OCI-M1 (cell line): ENCODE data around the gene NDUFV1.
A peak's percentile ranks its signal among the peaks of the same experiment; 100 is the strongest.
"Not testable (repeated sequence)": the region's sequence is repeated elsewhere in the genome, so short reads cannot be mapped to it uniquely, and the experiment has no call there.

Experiments
- DNase-seq: peaks from one replicate; lab custom pipeline; 2025; lab: John Stamatoyannopoulos, UW

NDUFV1 gene

DNA sequence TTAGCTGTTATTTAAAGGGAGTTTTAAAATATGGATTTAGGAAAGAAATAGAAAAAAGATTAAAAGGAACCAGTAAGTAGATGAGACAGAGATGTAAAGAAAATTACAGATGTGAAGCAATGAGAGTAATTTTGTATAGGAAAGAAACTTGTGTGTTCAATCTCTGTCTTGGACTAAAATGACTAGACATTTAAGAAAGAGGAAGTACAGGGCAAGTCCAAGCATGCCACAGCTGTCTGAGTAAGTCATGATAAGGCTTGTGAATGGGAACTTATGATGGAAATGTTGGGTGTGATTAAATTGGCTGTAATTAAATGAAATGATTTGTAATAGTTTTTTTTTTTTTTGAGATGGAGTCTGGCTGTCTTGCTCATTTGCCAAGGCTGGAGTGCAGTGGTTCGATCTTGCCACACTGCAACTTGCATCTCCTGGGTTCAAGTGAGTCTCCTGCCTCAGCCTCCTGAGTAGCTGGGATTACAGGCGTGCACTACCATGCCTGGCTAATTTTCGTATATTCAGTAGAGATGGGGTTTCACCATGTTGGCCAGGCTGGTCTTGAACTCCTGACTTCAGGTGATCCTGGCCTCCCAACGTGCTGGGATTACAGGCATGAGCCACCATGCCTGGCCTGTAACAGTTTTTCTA lies 49.7 kb downstream of the NDUFV1 start:
- peak; percentile 74 for DNase-seq

GRCh38 chr11:67657300-67657699 lies 50.6 kb downstream of the NDUFV1 start:
- DNase-seq = no peak

DNA sequence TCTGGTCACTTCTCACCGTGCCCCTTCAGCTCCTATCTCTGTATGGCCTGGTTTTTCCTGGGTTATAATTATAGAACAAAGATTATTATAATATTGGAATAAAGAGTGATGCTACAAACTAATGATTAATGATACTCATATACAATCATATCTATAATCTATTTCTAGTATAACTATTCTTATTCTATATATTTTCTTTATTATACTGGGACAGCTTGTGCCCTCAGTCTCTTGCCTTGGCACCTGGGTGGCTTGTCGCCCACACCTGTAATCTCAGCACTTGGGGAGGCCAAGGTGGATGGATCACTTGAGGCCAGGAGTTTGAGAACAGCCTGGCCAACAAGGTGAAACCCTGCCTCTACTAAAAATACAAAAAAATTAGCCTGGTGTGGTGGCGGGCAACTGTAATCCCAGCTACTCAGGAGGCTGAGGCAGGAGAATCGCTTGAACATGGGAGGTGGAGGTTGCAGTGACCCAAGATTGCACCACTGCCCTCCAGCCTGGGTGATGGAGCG lies 53.0 kb downstream of the NDUFV1 start:
- not testable (repeated sequence) for DNase-seq

DNA sequence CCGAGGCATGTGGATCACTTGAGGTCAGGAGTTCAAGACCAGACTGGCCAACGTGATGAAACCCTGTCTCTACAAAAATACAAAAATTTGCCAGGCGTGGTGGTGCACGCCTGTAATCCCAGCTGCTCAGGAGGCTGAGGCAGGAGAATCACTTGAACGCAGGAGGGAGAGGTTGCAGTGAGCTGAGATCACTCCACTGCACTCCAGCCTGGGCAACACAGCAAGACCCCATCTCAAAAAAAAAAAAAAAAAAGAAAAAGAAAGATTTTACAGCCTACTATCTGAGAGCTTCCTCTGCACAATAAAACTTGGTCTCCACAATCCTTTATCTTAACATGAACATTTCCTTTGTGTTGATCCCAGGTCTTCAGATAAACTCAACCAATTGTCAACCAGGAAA lies 54.0 kb downstream of the NDUFV1 start:
- not testable (repeated sequence) for DNase-seq
